Measurements from ENCODE around the gene ASB7.

DNA sequence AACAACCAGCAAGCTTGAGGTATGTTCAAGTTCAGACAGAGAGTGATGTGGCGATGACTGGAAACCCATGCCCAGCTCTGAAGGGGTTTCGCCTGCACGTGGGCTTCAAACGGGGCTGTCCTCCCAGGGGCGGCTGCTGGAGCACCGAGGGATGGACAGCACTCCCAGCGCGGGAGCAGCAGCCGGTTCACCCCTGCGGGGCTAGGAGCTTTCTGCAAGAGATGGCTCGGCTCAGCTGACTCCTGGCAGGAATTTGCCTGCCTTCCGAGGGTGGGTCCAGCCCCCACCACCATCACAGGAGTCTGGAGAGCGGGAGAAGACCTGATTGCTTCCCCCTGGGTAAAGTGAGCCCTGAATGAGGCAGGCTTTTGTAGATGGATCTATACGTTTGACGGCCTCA is 66.9 kb downstream of the ASB7 start:
- TF ChIP-seq, protein P1, sequence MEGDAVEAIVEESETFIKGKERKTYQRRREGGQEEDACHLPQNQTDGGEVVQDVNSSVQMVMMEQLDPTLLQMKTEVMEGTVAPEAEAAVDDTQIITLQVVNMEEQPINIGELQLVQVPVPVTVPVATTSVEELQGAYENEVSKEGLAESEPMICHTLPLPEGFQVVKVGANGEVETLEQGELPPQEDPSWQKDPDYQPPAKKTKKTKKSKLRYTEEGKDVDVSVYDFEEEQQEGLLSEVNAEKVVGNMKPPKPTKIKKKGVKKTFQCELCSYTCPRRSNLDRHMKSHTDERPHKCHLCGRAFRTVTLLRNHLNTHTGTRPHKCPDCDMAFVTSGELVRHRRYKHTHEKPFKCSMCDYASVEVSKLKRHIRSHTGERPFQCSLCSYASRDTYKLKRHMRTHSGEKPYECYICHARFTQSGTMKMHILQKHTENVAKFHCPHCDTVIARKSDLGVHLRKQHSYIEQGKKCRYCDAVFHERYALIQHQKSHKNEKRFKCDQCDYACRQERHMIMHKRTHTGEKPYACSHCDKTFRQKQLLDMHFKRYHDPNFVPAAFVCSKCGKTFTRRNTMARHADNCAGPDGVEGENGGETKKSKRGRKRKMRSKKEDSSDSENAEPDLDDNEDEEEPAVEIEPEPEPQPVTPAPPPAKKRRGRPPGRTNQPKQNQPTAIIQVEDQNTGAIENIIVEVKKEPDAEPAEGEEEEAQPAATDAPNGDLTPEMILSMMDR (IDR thresholded peaks at IDR 0.05; ENCODE audit: poor library complexity): no peak
- TF ChIP-seq EZH2phosphoT487 (IDR thresholded peaks at IDR 0.05; ENCODE audit: low read depth, severe bottlenecking, unreplicated experiment) (no peak), EZH2 (IDR thresholded peaks at IDR 0.05; ENCODE audit: borderline replicate concordance) (no peak)

Data from hepatocyte (in vitro differentiated cells).